Pons (tissue), 1 donor: ENCODE data around the gene HSCB.
A peak's percentile ranks its signal among the peaks of the same experiment; 100 is the strongest.
"Not testable (repeated sequence)": the region's sequence is repeated elsewhere in the genome, so short reads cannot be mapped to it uniquely, and the experiment has no call there.

Source experiments
- DNase-seq: peaks from one replicate; pipeline ENCODE4 v3.0.0-alpha.2; 2016; ENCODE audit warnings: low spot score

The HSCB gene

GRCh38 chr22:28741200-28741784, 547 bp upstream of the HSCB start:
- no peak for DNase-seq

GRCh38 chr22:28742562-28742962, 723 bp downstream of the HSCB start:
- no peak for DNase-seq

GRCh38 chr22:28743852-28744251, 2.0 kb downstream of the HSCB start:
- DNase-seq = no peak

- DNase-seq = no peak
These were observed 8.6 kb downstream of the HSCB start for GRCh38 chr22:28750471-28750881.

GRCh38 chr22:28754512-28754911, 12.7 kb downstream of the HSCB start:
- not testable (repeated sequence) for DNase-seq

- no peak for DNase-seq
These were observed 18.2 kb downstream of the HSCB start for GRCh38 chr22:28759861-28760560.

- DNase-seq = no peak
These were observed 19.6 kb downstream of the HSCB start for GRCh38 chr22:28761449-28761755.

- not testable (repeated sequence) for DNase-seq
These were observed 20.2 kb downstream of the HSCB start for GRCh38 chr22:28762000-28762399.

GRCh38 chr22:28766628-28767027, 24.8 kb downstream of the HSCB start:
- DNase-seq = no peak

- no peak for DNase-seq
These were observed 27.0 kb downstream of the HSCB start for GRCh38 chr22:28768701-28769393.

GRCh38 chr22:28769394-28770085, 27.7 kb downstream of the HSCB start:
- no peak for DNase-seq

GRCh38 chr22:28771195-28771791, 29.5 kb downstream of the HSCB start:
- DNase-seq = no peak

- DNase-seq = peak; percentile 96
These were observed 31.0 kb downstream of the HSCB start, which contains the start of gene CCDC117 for GRCh38 chr22:28772633-28773460. CCDC117 (plus strand) TSS chr22:28772695; CDS start chr22:28772850, 155 bp downstream.

GRCh38 chr22:28773461-28773867, 31.6 kb downstream of the HSCB start:
- peak; percentile 7 for DNase-seq

GRCh38 chr22:28774378-28774777, 32.5 kb downstream of the HSCB start:
- no peak for DNase-seq

GRCh38 chr22:28779833-28780232, 38.0 kb downstream of the HSCB start:
- no peak for DNase-seq

- DNase-seq = no peak
These were observed 38.5 kb downstream of the HSCB start for GRCh38 chr22:28780296-28780695.

GRCh38 chr22:28783786-28784671, 42.2 kb downstream of the HSCB start:
- DNase-seq = no peak

GRCh38 chr22:28788601-28789000, 46.8 kb downstream of the HSCB start:
- DNase-seq = no peak

GRCh38 chr22:28791124-28791523, 49.3 kb downstream of the HSCB start:
- no peak for DNase-seq
